Fibroblast of mammary gland (primary cell): ENCODE data around the gene CBLB.

Experiments
- DNase-seq: peaks from one replicate; pipeline ENCODE4 v3.0.0-alpha.2; 2010; ENCODE audit warnings: low read depth
- H3K4me3 ChIP-seq: 2 replicates; pipeline ENCODE4 v1.5.1; 2011; ENCODE audit warnings: low read depth, mild to moderate bottlenecking, low read length, moderate library complexity; ENCODE audit not compliant: control insufficient read depth
- TF ChIP-seq, protein P1 (sequence below): conservative IDR thresholded peaks from 2 replicates; pipeline ENCODE4 v1.5.1; 2011; ENCODE audit warnings: low read depth, low read length, inconsistent platforms; ENCODE audit not compliant: control insufficient read depth, insufficient read depth

CBLB gene

DNA sequence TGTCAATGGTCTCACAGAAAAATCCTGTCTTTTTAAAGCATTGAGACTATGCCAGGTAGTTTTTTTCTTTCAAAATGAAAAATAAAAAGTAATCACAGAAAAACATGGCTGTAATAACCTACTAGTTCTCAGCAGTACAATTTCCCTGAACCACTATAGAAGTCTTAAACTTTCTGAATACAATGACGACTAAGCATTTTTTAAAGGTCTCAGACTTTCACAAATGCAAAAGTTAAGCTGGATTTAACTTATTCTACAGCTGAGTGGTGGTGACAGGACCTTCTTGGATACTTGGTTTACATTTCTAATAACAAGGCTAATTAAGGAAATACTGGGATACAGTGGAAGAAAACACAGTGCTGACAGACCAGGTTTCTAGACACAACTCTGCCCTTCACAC, 81.8 kb downstream of the CBLB start:
- DNase-seq: no peak
- H3K4me3 ChIP-seq: no peak overlapping the region
- TF ChIP-seq, protein P1, sequence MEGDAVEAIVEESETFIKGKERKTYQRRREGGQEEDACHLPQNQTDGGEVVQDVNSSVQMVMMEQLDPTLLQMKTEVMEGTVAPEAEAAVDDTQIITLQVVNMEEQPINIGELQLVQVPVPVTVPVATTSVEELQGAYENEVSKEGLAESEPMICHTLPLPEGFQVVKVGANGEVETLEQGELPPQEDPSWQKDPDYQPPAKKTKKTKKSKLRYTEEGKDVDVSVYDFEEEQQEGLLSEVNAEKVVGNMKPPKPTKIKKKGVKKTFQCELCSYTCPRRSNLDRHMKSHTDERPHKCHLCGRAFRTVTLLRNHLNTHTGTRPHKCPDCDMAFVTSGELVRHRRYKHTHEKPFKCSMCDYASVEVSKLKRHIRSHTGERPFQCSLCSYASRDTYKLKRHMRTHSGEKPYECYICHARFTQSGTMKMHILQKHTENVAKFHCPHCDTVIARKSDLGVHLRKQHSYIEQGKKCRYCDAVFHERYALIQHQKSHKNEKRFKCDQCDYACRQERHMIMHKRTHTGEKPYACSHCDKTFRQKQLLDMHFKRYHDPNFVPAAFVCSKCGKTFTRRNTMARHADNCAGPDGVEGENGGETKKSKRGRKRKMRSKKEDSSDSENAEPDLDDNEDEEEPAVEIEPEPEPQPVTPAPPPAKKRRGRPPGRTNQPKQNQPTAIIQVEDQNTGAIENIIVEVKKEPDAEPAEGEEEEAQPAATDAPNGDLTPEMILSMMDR: no peak

GRCh38 chr3:105786241-105786640, 82.6 kb downstream of the CBLB start:
- TF ChIP-seq, protein P1: no peak
- DNase-seq: no peak
- H3K4me3 ChIP-seq: no peak overlapping the region

DNA sequence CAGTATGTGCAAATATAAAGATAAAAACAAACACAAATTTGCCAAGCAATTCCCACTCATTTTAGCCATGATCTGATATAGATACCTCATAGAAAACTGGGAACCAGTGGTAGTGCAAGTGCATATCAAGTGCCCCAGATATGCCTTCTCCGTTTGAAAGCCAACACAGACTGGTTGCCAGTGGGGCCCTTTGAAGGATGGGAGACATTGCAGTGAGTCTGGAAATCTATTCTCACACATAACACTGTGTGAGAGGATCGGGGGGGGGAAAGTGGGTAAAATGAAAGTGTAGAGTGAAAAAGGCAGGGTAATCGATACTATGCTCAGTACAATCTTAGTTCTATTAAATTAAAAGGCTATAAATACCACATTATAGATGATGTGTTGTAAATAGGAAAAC, 83.0 kb downstream of the CBLB start:
- DNase-seq: no peak
- no peak overlapping the region for H3K4me3 ChIP-seq
- TF ChIP-seq, protein P1: no peak

DNA sequence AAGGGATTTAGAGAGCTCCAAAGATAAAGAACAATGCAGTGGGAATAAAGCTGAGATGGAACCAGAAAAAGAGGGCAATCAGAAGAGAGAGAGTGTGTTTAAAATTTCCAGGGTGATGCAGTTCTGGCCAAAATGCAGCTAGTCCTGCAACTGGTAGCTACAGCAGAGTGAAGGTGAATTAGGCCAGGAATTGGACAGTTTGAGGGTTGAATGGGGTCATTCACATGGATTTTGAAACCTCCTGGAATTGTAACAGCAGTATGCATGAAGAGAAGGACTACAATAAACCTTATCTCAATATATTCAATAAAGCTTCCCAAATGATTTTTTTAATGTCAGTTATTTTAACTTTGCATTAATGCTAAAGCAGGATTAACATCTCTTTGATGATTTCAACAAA, 85.2 kb downstream of the CBLB start:
- no peak for DNase-seq
- TF ChIP-seq, protein P1: no peak
- H3K4me3 ChIP-seq: no peak overlapping the region

GRCh38 chr3:105781871-105782270, 86.9 kb downstream of the CBLB start:
- no peak overlapping the region for H3K4me3 ChIP-seq
- peak; percentile 42 for DNase-seq
- TF ChIP-seq, protein P1: no peak

DNA sequence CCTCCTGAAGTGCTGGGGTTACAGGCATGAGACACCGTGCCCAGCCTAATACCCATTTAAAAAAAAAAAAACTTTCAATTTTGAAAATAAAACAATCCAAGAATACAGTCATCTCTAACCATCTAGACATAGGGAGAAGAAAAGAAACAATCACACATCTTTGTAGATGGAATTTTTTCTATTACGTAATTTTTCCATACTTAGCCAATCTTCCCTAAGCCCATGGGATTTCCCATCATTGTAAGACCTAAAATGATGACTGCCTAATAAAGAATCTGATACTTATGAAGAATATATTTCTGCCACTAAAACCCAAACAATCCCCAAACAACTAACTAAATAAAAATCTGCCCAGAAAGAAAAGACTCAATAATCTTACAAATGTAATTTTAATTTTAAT, 88.7 kb downstream of the CBLB start:
- H3K4me3 ChIP-seq: no peak overlapping the region
- TF ChIP-seq, protein P1: no peak
- DNase-seq: peak; percentile 73

DNA sequence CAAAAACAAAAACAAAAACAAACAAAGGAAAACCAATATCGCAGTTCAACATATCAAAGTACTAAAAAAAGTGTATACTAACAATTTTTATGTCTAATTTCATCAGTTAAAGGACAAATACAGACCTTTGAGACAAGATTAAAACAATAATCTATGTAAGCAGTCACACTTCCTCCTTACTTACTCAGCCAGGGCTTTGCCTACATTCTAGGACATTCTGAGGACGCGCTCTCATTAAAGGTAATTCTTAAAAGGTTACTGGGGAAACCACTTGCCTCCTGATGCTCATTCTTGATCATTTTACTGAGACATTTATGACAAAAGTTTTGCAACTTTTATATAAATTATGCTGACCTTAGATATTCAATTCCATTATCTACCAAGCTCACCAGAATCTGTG, 93.4 kb downstream of the CBLB start:
- H3K4me3 ChIP-seq: no peak overlapping the region
- no peak for DNase-seq
- TF ChIP-seq, protein P1: no peak
